DMS153 treated with DMSO at 0.1 percent for 48 hours (cell line): ENCODE data around the gene MID2.
"Not testable (repeated sequence)": the region's sequence is repeated elsewhere in the genome, so short reads cannot be mapped to it uniquely, and the experiment has no call there.

ENCODE experiments used
- DNase-seq: peaks from one replicate; lab custom pipeline; 2025; ENCODE audit not compliant: unreplicated experiment; lab: John Stamatoyannopoulos, UW

The MID2 gene, protein sequence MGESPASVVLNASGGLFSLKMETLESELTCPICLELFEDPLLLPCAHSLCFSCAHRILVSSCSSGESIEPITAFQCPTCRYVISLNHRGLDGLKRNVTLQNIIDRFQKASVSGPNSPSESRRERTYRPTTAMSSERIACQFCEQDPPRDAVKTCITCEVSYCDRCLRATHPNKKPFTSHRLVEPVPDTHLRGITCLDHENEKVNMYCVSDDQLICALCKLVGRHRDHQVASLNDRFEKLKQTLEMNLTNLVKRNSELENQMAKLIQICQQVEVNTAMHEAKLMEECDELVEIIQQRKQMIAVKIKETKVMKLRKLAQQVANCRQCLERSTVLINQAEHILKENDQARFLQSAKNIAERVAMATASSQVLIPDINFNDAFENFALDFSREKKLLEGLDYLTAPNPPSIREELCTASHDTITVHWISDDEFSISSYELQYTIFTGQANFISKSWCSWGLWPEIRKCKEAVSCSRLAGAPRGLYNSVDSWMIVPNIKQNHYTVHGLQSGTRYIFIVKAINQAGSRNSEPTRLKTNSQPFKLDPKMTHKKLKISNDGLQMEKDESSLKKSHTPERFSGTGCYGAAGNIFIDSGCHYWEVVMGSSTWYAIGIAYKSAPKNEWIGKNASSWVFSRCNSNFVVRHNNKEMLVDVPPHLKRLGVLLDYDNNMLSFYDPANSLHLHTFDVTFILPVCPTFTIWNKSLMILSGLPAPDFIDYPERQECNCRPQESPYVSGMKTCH

GRCh38 chrX:107825698-107826237 is at the start of gene MID2:
Gene MID2 (plus strand): TSS chrX:107825866. CDS start chrX:107826427, 561 bp downstream.
- DNase-seq, result no peak

- peak; percentile 56 for DNase-seq
Measured at GRCh38 chrX:107776649-107777535, 48.8 kb upstream of the MID2 start.

DNA sequence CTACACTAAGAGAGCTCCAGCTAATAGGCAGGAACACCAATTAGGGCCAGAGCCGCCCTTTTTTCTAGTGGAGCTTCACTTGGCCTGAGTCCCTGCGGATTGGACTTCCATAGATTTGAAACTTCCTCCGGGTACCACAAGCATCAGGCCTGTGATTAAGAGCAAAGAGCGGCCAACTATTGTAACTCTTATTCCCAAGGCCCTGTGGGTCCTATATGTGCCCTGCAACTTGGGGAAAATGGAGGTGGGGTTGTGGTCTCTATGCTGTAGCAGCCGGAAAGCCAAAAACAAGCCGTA is 48.2 kb upstream of the MID2 start, which contains the start of gene NCBP2L:
NCBP2L (plus strand) TSS at position 198 of the 297 bp plus-strand sequence. CDS start 16,488 bp downstream, outside the sequence.
- no peak for DNase-seq

DNA sequence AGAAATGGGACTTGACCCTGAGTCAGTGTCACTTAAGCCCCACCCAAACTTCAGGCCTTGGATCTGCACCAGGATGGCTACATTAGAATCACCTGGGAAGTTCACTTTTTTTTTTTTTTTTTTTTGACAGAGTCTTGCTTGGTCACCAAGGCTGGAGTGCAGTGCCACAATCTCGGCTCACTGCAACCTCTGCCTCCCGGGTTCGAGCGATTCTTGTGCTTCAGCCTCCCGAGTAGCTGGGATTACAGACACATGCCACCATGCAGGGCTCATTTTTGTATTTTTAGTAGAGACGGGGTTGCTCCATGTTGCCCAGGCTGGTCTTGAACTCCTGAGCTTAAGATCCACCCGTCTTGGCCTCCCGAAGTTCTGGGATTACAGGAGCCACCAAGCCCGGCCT is 45.1 kb upstream of the MID2 start:
- DNase-seq, result no peak

GRCh38 chrX:107787827-107788226 is 37.8 kb upstream of the MID2 start:
- DNase-seq, result no peak

GRCh38 chrX:107804427-107804826 is 21.2 kb upstream of the MID2 start:
- DNase-seq, result no peak

DNA sequence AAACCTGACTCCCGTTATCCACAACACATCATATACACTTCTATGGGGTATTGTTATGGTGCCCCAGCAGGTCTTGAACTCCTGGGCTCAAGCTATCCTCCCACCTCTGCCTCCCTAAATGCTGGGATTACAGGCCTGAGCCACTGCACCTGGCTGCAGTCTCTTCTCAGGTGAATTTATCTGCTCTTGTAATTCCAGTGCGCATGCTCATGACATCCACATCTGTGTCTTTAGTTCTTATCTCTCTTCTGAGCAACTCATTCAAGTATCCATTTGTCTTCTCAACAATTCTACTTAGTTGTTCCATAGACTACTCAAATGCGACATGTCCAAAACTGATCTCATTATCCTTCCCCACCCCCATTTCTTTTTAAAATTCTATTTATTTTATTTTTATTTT is 20.5 kb upstream of the MID2 start:
- DNase-seq, result no peak

DNA sequence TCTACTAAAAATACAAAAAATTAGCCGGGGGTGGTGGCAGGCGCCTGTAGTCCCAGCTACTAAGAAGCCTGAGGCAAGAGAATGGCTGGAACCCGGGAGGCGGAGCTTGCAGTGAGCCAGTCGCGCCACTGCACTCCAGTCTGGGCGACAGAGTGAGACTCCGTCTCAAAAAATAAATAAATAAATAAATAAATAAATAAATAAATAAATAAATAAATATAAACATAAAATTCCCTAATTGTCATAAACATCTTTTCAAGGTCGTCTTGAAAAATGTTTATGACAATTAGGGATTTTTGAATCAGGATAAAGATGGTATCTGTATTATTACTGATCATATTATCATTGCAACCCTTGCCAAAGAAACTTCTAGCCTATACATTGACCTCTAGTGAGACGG is 15.6 kb upstream of the MID2 start:
- DNase-seq, result not testable (repeated sequence)

- DNase-seq, result no peak
Measured at GRCh38 chrX:107818900-107819521, 6.7 kb upstream of the MID2 start.

DNA sequence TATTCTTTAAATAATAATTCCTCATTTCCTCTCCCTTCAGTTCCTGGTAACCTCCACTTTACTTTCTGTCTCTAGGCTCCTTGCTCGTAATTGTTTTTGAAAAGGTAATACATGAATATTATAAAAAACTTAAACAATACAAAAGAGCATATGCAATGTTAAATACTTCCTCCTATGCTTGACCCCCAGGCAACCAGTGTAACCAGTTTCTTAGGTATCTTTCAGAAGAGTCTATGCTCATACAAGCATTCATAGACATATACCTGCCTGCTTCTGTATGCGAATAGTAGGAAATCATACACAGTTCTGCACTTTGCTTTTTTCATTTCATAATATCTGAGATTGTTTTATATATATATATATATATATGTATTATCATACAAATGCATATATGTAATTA is 2.6 kb upstream of the MID2 start:
- DNase-seq, result no peak

- no peak for DNase-seq
Measured at GRCh38 chrX:107823456-107823855, 2.2 kb upstream of the MID2 start.

- no peak for DNase-seq
Measured at GRCh38 chrX:107826238-107827029, 768 bp downstream of the MID2 start.

DNA sequence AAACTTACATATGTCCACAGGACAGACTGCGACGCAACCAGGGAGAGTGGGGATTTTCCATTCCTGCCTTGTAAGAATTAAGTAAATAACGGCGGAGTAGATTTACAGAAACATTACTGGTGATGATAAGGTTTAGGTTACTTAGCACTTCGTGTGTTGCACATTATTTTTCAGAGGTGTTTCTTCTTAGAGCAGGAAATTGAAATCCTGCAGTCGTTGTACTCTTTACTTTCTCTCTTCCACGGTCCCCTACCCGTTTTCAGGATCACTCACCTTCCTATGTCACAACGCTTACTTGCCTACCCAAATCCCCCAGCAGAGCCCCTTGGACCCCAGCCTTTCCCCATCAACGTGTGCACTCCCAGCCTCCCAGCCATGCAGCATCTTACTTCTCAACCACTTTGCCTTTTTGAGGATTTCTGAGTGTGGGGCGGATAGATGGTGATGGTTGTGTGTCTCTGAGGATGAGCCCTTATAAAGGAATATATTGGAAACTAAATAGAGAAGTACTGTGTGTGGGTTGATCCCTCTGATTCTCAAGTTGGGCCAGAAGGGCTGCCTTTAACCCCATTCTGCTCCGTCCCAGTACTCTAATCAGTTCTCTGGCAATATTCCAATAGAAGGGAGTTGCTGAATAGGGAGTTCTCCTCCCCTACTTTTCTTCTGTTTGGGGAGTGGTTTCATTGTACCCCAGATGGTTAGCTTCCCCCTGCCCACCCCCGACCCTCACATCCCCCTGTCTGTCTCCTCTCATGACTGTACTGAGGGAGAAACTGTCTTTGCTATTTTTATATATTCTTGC is 1.6 kb downstream of the MID2 start:
- DNase-seq, result no peak

DNA sequence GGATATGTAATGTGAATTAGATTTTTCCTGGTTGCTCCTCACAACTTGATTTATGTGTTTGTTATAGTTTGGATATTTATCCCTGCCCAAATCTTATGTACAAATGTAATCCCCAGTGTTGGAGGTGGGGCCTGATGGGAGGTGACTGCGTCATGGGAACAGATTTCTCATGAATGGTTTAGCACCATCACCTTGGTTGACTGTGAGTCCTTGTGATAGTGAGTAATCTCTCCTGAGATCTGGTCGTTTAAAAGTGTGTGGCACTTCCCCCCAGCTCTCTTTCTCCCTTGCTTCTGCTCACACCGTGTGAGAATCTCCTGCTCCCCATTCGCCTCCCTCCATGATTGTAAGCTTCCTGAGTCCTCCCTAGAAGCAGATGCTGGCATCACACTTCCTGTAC is 2.2 kb downstream of the MID2 start:
- DNase-seq, result no peak

DNA sequence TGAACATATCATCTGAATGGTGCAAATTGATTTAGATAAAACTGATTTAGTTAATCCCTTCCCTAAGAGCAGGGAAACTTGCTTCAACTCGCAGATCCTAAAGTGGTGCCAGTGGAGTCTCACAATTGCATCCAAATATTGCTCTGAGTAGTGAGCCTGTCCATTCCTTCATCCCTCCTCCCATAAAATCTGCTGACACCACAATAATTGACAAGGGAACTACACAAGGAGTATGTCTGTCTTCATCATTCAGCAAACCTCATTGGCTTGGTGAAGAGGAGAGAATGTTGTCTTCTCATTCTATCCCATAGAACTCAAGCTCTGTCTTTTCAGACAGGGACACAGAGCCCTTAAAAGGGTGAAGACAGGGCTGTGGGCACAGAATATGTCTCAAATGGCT is 4.2 kb downstream of the MID2 start:
- DNase-seq, result no peak

DNA sequence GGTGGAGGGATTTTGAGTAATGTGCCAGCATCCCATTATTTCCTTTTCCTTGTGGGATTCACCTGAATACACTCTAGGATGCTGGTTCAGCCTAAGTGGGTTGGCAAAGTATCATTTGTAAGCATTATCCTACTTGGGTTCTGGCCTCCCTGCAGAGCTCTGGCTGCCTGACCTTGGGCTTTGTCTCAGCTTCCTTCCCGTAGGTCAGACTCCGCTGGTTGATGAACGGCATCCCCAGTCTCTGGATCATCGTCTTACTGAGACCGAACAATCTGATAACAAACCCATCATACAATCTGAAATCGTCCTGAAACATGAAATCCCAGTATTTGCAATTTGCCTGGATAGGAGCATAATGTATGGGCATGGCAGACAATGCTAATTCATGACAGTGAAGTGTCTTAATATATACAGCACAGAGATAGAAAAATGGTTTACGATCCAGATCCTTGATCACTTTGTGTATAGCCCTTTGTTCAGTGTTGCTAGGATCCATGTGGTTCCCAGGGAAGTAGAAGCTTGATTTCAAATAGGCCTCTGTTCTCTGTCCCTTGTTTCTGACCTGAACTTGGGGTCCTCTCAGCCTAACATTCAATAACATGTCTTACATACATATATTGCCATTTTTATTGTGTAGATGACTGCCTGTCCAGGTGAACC is 5.5 kb downstream of the MID2 start:
- DNase-seq, result no peak

DNA sequence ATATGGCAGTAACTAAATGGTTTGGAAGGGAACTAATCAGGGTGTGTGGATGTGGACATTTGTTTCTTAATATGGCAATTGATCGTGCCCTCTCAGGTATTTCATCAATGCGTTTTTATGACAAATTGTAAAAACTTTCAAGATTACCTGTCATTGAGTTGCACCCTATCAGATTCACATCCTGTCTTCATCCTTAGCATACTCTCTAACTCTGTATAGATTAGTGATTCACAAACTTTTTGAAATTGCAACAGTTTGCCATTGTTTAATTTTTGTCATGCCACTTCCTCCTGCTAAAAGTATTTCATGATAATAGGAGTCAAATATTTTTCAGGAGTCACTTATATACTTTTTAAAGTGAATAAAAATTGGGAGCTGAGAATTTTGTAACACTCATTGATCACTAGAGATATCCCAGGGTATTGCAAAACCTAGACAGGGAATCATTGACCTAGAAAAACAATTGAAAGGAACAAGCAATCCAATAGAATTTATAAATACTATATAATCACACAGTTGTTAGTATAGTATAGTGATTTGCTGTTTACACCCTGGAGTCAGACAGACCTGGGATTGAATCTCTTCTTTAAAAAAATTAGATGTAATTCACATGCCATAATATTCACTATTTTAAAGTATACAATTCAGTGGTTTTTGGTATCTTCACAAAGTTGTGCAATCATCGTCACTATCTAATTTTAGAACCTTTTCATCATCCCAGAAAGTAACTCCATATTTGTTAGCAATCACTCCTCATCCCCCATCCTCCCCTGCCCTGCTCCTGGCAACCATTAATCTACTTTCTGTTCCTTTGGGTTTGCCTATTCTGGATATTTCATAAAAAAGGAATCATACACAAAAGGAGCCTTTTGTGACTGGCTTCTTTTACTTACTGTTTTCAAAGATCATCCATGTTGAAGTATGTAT is 8.9 kb downstream of the MID2 start:
- no peak for DNase-seq

- DNase-seq, result no peak
Measured at GRCh38 chrX:107836958-107837357, 11.3 kb downstream of the MID2 start.
